Brain microvascular endothelial cell (primary cell): ENCODE results near the gene TPI1.

Experiments used
- DNase-seq: peaks from one replicate; pipeline ENCODE4 v3.0.0-alpha.2; 2020
- H3K27ac ChIP-seq: fragments of 250-450 bp; sonication (Bioruptor Pico); 2 replicates; pipeline ENCODE4 v1.5.1; 2020; ENCODE audit warnings: mild to moderate bottlenecking, moderate library complexity
- H3K27me3 ChIP-seq: fragments of 250-450 bp; sonication (Bioruptor Pico); replicated peaks from 2 replicates; pipeline ENCODE4 v1.5.1; 2020; ENCODE audit warnings: mild to moderate bottlenecking
- H3K36me3 ChIP-seq: fragments of 250-450 bp; sonication (Bioruptor Pico); replicated peaks from 2 replicates; pipeline ENCODE4 v1.5.1; 2020; ENCODE audit warnings: mild to moderate bottlenecking
- H3K4me3 ChIP-seq: 2 replicates; pipeline ENCODE4 v1.5.1; 2011; ENCODE audit warnings: low read depth, mild to moderate bottlenecking, control low read depth, low read length, moderate library complexity
- CTCF ChIP-seq: IDR thresholded peaks from 2 replicates; pipeline ENCODE4 v1.5.1; 2011; ENCODE audit warnings: low read depth, mild to moderate bottlenecking, moderate library complexity, low read length, control low read depth, inconsistent platforms; ENCODE audit errors: missing control alignments
- in situ Hi-C: cut with HindIII; loops from 2 replicates; pipeline ENCODE4 v1.10.0; 2017; ENCODE audit warnings: low sequenced_read_pairs, low pct_ligation_motif_present

Gene TPI1

GRCh38 chr12:6827982-6828780, 39.1 kb upstream of the TPI1 start, which contains the start of gene P3H3:
P3H3 (plus strand) TSS chr12:6828407; CDS start chr12:6828441, 34 bp downstream.
- peaks cover 23% of the 10 kb centered on the region for H3K36me3 ChIP-seq
- H3K27me3 ChIP-seq = no peaks in the 10 kb centered on the region
- in situ Hi-C loops = no loop called here
- DNase-seq = peak; percentile 15
- TF ChIP-seq CTCF = no peak
- H3K4me3 ChIP-seq = peak within 1 kb of the TSS; percentile 91
- peak within 1 kb of the TSS; percentile 57 for H3K27ac ChIP-seq

GRCh38 chr12:6828781-6829535, 38.4 kb upstream of the TPI1 start:
- Histone ChIP-seq H3K36me3 (peaks cover 31% of the 10 kb centered on the region), H3K4me3 (peak overlapping the region; percentile 91), H3K27me3 (no peaks in the 10 kb centered on the region), H3K27ac (peak overlapping the region; percentile 57)
- peak; percentile 50 for DNase-seq
- in situ Hi-C loops = no loop called here
- TF ChIP-seq CTCF = no peak

- no peaks in the 10 kb centered on the region for H3K27me3 ChIP-seq
- peak; percentile 50 for TF ChIP-seq CTCF
- H3K36me3 ChIP-seq = peaks cover 38% of the 10 kb centered on the region
- peak; percentile 28 for DNase-seq
- peak overlapping the region; percentile 91 for H3K4me3 ChIP-seq
- in situ Hi-C loops = no loop called here
- H3K27ac ChIP-seq = peak overlapping the region; percentile 57
Measured at GRCh38 chr12:6829536-6830220, 37.7 kb upstream of the TPI1 start.

GRCh38 chr12:6830286-6830890, 36.9 kb upstream of the TPI1 start:
- DNase-seq = no peak
- TF ChIP-seq CTCF = no peak
- Histone ChIP-seq H3K27me3 (no peaks in the 10 kb centered on the region), H3K4me3 (peak overlapping the region; percentile 91), H3K36me3 (peaks cover 38% of the 10 kb centered on the region), H3K27ac (no peak overlapping the region)
- in situ Hi-C loops = no loop called here

- Histone ChIP-seq H3K27me3 (no peaks in the 10 kb centered on the region), H3K27ac (no peak overlapping the region), H3K4me3 (no peak overlapping the region), H3K36me3 (peaks cover 41% of the 10 kb centered on the region)
- no peak for TF ChIP-seq CTCF
- DNase-seq = no peak
- in situ Hi-C loops = no loop called here
Measured at GRCh38 chr12:6830999-6831398, 36.3 kb upstream of the TPI1 start.
